ENCODE data around the gene VEZF1. TPM values are rescaled to one million over a fixed set of nuclear protein-coding genes. Genes with fewer than 3 reads are reported as not detected.

Gene VEZF1
- total RNA-seq, 1 experiment from 2014 or later, result 50.9 TPM

- no TSS peak for BruUV-seq (replicated peaks)
- Histone ChIP-seq H3K4me2 (no peak overlapping the region), H2AFZ (no peak overlapping the region), H3K27ac (no peak overlapping the region), H4K20me1 (ENCODE audit: insufficient read depth) (no peaks in the 10 kb centered on the region), H3K9me3 (ENCODE audit: insufficient read depth, low read depth) (peaks cover 7% of the 10 kb centered on the region; the same call in 1 of the 2 replicates), H3K27me3 (ENCODE audit: insufficient read depth, low read depth) (no peaks in the 10 kb centered on the region), H3K4me1 (replicated peaks; ENCODE audit: insufficient read depth) (peaks cover 16% of the 10 kb centered on the region), H3F3A (ENCODE audit: insufficient read depth, low read depth) (peaks cover 7% of the 10 kb centered on the region; the same call in 1 of the 2 replicates), H3K9me2 (ENCODE audit: insufficient read depth) (no peaks in the 10 kb centered on the region), H3K36me3 (ENCODE audit: low read depth) (0 out of 2 replicates have a peak, but pooled peaks cover 6% of the 10 kb centered on the region), H3K79me2 (ENCODE audit: low read depth) (no peaks in the 10 kb centered on the region), H3K4me3 (no peak overlapping the region)
- TF ChIP-seq CTCF (conservative IDR thresholded peaks at IDR 0.05) (no peak), EZH2 (IDR thresholded peaks at IDR 0.05; ENCODE audit: low read depth) (no peak)
- POLR2A ChIA-PET (ENCODE audit: unreplicated experiment), result interaction anchor here (0.7 kb wide), 1 partner anchor 129 kb away, joined by 10 read pairs; no protein-coding TSS in a partner anchor
- no peak for DNase-seq
- CTCF ChIA-PET, result no interaction called here
- intact Hi-C loops (cut with micrococcal nuclease; ENCODE audit: unreplicated experiment), result no loop called here
These were observed 40.5 kb upstream of the VEZF1 start for GRCh38 chr17:58028578-58028977.

GRCh38 chr17:58020401-58020800 lies 32.3 kb upstream of the VEZF1 start:
- Histone ChIP-seq H3K79me2 (ENCODE audit: low read depth) (no peaks in the 10 kb centered on the region), H4K20me1 (ENCODE audit: insufficient read depth) (no peaks in the 10 kb centered on the region), H3K27me3 (ENCODE audit: insufficient read depth, low read depth) (no peaks in the 10 kb centered on the region), H3K9me2 (ENCODE audit: insufficient read depth) (no peaks in the 10 kb centered on the region), H3K27ac (no peak overlapping the region), H3K4me2 (no peak overlapping the region), H3K4me1 (replicated peaks; ENCODE audit: insufficient read depth) (peaks cover 30% of the 10 kb centered on the region), H3K4me3 (no peak overlapping the region), H3K36me3 (ENCODE audit: low read depth) (no peaks in the 10 kb centered on the region), H3F3A (ENCODE audit: insufficient read depth, low read depth) (peaks cover 36% of the 10 kb centered on the region), H3K9me3 (ENCODE audit: insufficient read depth, low read depth) (no peaks in the 10 kb centered on the region), H2AFZ (no peak overlapping the region)
- intact Hi-C loops (cut with micrococcal nuclease; ENCODE audit: unreplicated experiment), result loop anchor here (5.0 kb wide), 1 partner anchor 62 kb away; the partner anchor contains the start of gene DYNLL2
- no peak for DNase-seq
- TF ChIP-seq EZH2 (IDR thresholded peaks at IDR 0.05; ENCODE audit: low read depth) (no peak), CTCF (conservative IDR thresholded peaks at IDR 0.05) (no peak)
- ChIA-PET CTCF (interaction anchor here (0.7 kb wide), 1 partner anchor 1121 kb away, joined by 10 read pairs; no protein-coding TSS in a partner anchor), POLR2A (ENCODE audit: unreplicated experiment) (no interaction called here)
- BruUV-seq (replicated peaks), result no TSS peak

GRCh38 chr17:58019521-58019920 lies 31.5 kb upstream of the VEZF1 start:
- intact Hi-C loops (cut with micrococcal nuclease; ENCODE audit: unreplicated experiment), result no loop called here
- H2AFZ ChIP-seq, result no peak overlapping the region
- H4K20me1 ChIP-seq (ENCODE audit: insufficient read depth), result no peaks in the 10 kb centered on the region
- no peak overlapping the region for H3K4me3 ChIP-seq
- DNase-seq, result no peak
- no peaks in the 10 kb centered on the region for H3K9me3 ChIP-seq (ENCODE audit: insufficient read depth, low read depth)
- H3K79me2 ChIP-seq (ENCODE audit: low read depth), result no peaks in the 10 kb centered on the region
- H3K27ac ChIP-seq, result no peak overlapping the region
- POLR2A ChIA-PET (ENCODE audit: unreplicated experiment), result no interaction called here
- CTCF ChIA-PET, result no interaction called here
- H3K27me3 ChIP-seq (ENCODE audit: insufficient read depth, low read depth), result no peaks in the 10 kb centered on the region
- H3K4me1 ChIP-seq (replicated peaks; ENCODE audit: insufficient read depth), result peaks cover 28% of the 10 kb centered on the region
- no peaks in the 10 kb centered on the region for H3K9me2 ChIP-seq (ENCODE audit: insufficient read depth)
- no TSS peak for BruUV-seq (replicated peaks)
- no peaks in the 10 kb centered on the region for H3K36me3 ChIP-seq (ENCODE audit: low read depth)
- peaks cover 36% of the 10 kb centered on the region for H3F3A ChIP-seq (ENCODE audit: insufficient read depth, low read depth)
- no peak overlapping the region for H3K4me2 ChIP-seq
- no peak for TF ChIP-seq CTCF (conservative IDR thresholded peaks at IDR 0.05)
- no peak for TF ChIP-seq EZH2 (IDR thresholded peaks at IDR 0.05; ENCODE audit: low read depth)
